Muscle layer of duodenum (tissue), 2 donors: ENCODE measurements around the gene GPT2.

Source experiments
- H3K27ac ChIP-seq: one replicate; pipeline ENCODE4 v1.7.0; 2013; ENCODE audit warnings: mild to moderate bottlenecking, low read length
- H3K27me3 ChIP-seq: one replicate; pipeline ENCODE4 v1.7.0; 2013; ENCODE audit warnings: low read depth, mild to moderate bottlenecking, control low read depth, low read length
- H3K36me3 ChIP-seq, 2 donors: one replicate each; pipeline ENCODE4 v1.7.0; 2013; ENCODE audit warnings: low read length in 2 of 2, control low read depth in 1 of 2, mild to moderate bottlenecking in 1 of 2; ENCODE audit not compliant: insufficient read depth in 2 of 2, control insufficient read depth in 1 of 2
- H3K4me1 ChIP-seq, 2 donors: one replicate each; pipeline ENCODE4 v1.7.0; 2013; ENCODE audit warnings: low read length in 2 of 2, mild to moderate bottlenecking in 2 of 2, control low read depth in 1 of 2, moderate library complexity in 1 of 2; ENCODE audit not compliant: insufficient read depth in 2 of 2, control insufficient read depth in 1 of 2
- H3K4me3 ChIP-seq, 2 donors: one replicate each; pipeline ENCODE4 v1.7.0; 2013; ENCODE audit warnings: low read length in 2 of 2, low read depth in 1 of 2, mild to moderate bottlenecking in 1 of 2
- H3K9me3 ChIP-seq, 2 donors: one replicate each; pipeline ENCODE4 v1.7.0; 2013; ENCODE audit warnings: low read length in 2 of 2, control low read depth in 1 of 2, mild to moderate bottlenecking in 1 of 2; ENCODE audit not compliant: control insufficient read depth in 1 of 2
- donor health status: healthy.

Gene GPT2

GRCh38 chr16:46901709-46902108 lies 17.5 kb downstream of the GPT2 start:
- Histone ChIP-seq H3K9me3 (no peaks in the 10 kb centered on the region), H3K4me3 (no peak overlapping the region), H3K36me3 (peaks cover 0 to 11% of the 10 kb centered on the region in 2 donors), H3K4me1 (no peaks in the 10 kb centered on the region), H3K27me3 (no peaks in the 10 kb centered on the region), H3K27ac (no peak overlapping the region)

- Histone ChIP-seq H3K4me3 (no peak overlapping the region), H3K9me3 (no peaks in the 10 kb centered on the region), H3K27me3 (no peaks in the 10 kb centered on the region), H3K36me3 (peaks cover 0 to 19% of the 10 kb centered on the region in 2 donors), H3K27ac (no peak overlapping the region), H3K4me1 (no peaks in the 10 kb centered on the region)
Observed at GRCh38 chr16:46903255-46903905, 19.2 kb downstream of the GPT2 start.

- Histone ChIP-seq H3K4me3 (no peak overlapping the region), H3K27ac (no peak overlapping the region)
Observed at GRCh38 chr16:46904471-46904870, 20.3 kb downstream of the GPT2 start.

GRCh38 chr16:46906360-46907060 lies 22.3 kb downstream of the GPT2 start:
- Histone ChIP-seq H3K36me3 (peaks cover 0 to 9% of the 10 kb centered on the region in 2 donors), H3K9me3 (no peaks in the 10 kb centered on the region), H3K27ac (no peak overlapping the region), H3K4me3 (no peak overlapping the region), H3K27me3 (no peaks in the 10 kb centered on the region), H3K4me1 (no peaks in the 10 kb centered on the region)

More at GRCh38 chr16:46904471-46904870, 20.3 kb downstream of the GPT2 start:
- Histone ChIP-seq H3K36me3 (peaks cover 0 to 19% of the 10 kb centered on the region in 2 donors), H3K9me3 (no peaks in the 10 kb centered on the region), H3K4me1 (no peaks in the 10 kb centered on the region), H3K27me3 (no peaks in the 10 kb centered on the region)

GRCh38 chr16:46907061-46907774 lies 23.1 kb downstream of the GPT2 start:
- no peak overlapping the region for H3K27ac ChIP-seq
- peaks cover 0 to 12% of the 10 kb centered on the region in 2 donors for H3K36me3 ChIP-seq
- H3K4me1 ChIP-seq = no peaks in the 10 kb centered on the region
- H3K4me3 ChIP-seq = no peak overlapping the region
- H3K27me3 ChIP-seq = no peaks in the 10 kb centered on the region
- no peaks in the 10 kb centered on the region for H3K9me3 ChIP-seq

- no peak overlapping the region for H3K4me3 ChIP-seq
- no peaks in the 10 kb centered on the region for H3K9me3 ChIP-seq
- no peaks in the 10 kb centered on the region for H3K4me1 ChIP-seq
- H3K27me3 ChIP-seq = no peaks in the 10 kb centered on the region
- H3K36me3 ChIP-seq = peaks cover 0 to 15% of the 10 kb centered on the region in 2 donors
- H3K27ac ChIP-seq = no peak overlapping the region
Observed at GRCh38 chr16:46908540-46909372, 24.6 kb downstream of the GPT2 start.

GRCh38 chr16:46911038-46911437 lies 26.9 kb downstream of the GPT2 start:
- Histone ChIP-seq H3K4me3 (no peak overlapping the region), H3K36me3 (peaks cover 0 to 15% of the 10 kb centered on the region in 2 donors), H3K9me3 (no peaks in the 10 kb centered on the region), H3K4me1 (no peaks in the 10 kb centered on the region), H3K27ac (no peak overlapping the region), H3K27me3 (no peaks in the 10 kb centered on the region)

GRCh38 chr16:46911650-46912049 lies 27.5 kb downstream of the GPT2 start:
- Histone ChIP-seq H3K36me3 (peaks cover 0 to 15% of the 10 kb centered on the region in 2 donors), H3K27me3 (no peaks in the 10 kb centered on the region), H3K4me1 (no peaks in the 10 kb centered on the region), H3K9me3 (no peaks in the 10 kb centered on the region), H3K27ac (no peak overlapping the region), H3K4me3 (no peak overlapping the region)

GRCh38 chr16:46914556-46915201 lies 30.5 kb downstream of the GPT2 start:
- Histone ChIP-seq H3K27ac (no peak overlapping the region), H3K4me3 (no peak overlapping the region), H3K27me3 (no peaks in the 10 kb centered on the region), H3K4me1 (no peaks in the 10 kb centered on the region), H3K36me3 (peaks cover 0 to 12% of the 10 kb centered on the region in 2 donors), H3K9me3 (no peaks in the 10 kb centered on the region)

GRCh38 chr16:46915483-46916025 lies 31.4 kb downstream of the GPT2 start:
- Histone ChIP-seq H3K27ac (no peak overlapping the region), H3K9me3 (no peaks in the 10 kb centered on the region), H3K4me3 (no peak overlapping the region), H3K4me1 (no peaks in the 10 kb centered on the region), H3K27me3 (no peaks in the 10 kb centered on the region), H3K36me3 (peaks cover 0 to 12% of the 10 kb centered on the region in 2 donors)
